Breast epithelium (tissue), 4 donors: ENCODE results near the gene UGT1A9. TPM values are rescaled to one million over a fixed set of nuclear protein-coding genes. Genes with fewer than 3 reads are reported as not detected.
"Not testable (repeated sequence)": the region's sequence is repeated elsewhere in the genome, so short reads cannot be mapped to it uniquely, and the experiment has no call there.

Experiments used
- DNase-seq, 2 donors: peaks; one replicate each; pipeline ENCODE4 v3.0.0-alpha.2; 2019; ENCODE audit warnings: low spot score in 2 of 2
- H3K27ac ChIP-seq, 2 donors: fragments of 200-600 bp; sonication (generic) in 1 of 2; one replicate each; pipeline ENCODE4 v1.5.1; 2016 to 2019; ENCODE audit warnings: mild to moderate bottlenecking in 1 of 2
- H3K27me3 ChIP-seq, 2 donors: fragments of 200-600 bp; sonication (generic) in 1 of 2; one replicate each; pipeline versions ENCODE4 v1.5.1 to v1.6.0; 2017 to 2019; ENCODE audit warnings: control low read depth in 1 of 2, mild to moderate bottlenecking in 1 of 2
- H3K36me3 ChIP-seq: fragments of 200-600 bp; one replicate; pipeline ENCODE4 v1.5.1; 2019
- H3K4me1 ChIP-seq, 2 donors: fragments of 200-600 bp; sonication (generic); one replicate each; pipeline ENCODE4 v1.5.1; 2016 to 2019; ENCODE audit warnings: control low read depth in 1 of 2
- H3K4me3 ChIP-seq, 3 donors: fragments of 200-600 bp; sonication (generic); 1 replicate in 2 of 3; 2 replicates in 1 of 3; pipeline ENCODE4 v1.5.1; 2016 to 2019; ENCODE audit warnings: mild to moderate bottlenecking in 3 of 3, moderate library complexity in 2 of 3
- H3K9me3 ChIP-seq, 2 donors: fragments of 200-600 bp; sonication (generic) in 1 of 2; one replicate each; pipeline ENCODE4 v1.5.1; 2016 to 2019; ENCODE audit warnings: control low read depth in 1 of 2
- POLR2A ChIP-seq: fragments of 450-650 bp; IDR thresholded peaks from one replicate; pipeline ENCODE4 v1.6.1; 2016; ENCODE audit warnings: antibody characterized with exemption, mild to moderate bottlenecking, moderate library complexity
- POLR2AphosphoS5 ChIP-seq, 3 donors: sonication (generic); formaldehyde crosslinking; IDR thresholded peaks; one replicate each; pipeline ENCODE4 v1.6.1; 2017; ENCODE audit warnings: antibody characterized with exemption in 3 of 3
- intact Hi-C: fragments of 100-400 bp; cut with DNase I; formaldehyde crosslinking; loops from one replicate; pipeline ENCODE4 v1.15.1; 2023; ENCODE audit warnings: low total_unique reads
- total RNA-seq, 3 donors: library from RNA; depleted of rRNA; stranded (reverse); fragments of >200 nt; gene quantifications; one replicate each; pipeline ENCODE4 v1.1.0, GENCODE V29; 2016
- TF ChIP-seq, protein P1 (sequence below), 3 donors: fragments of 450-650 bp; IDR thresholded peaks; one replicate each; pipeline ENCODE4 v1.5.1; 2016 to 2017; ENCODE audit warnings: antibody characterized with exemption in 3 of 3, mild to moderate bottlenecking in 3 of 3, moderate library complexity in 3 of 3

The UGT1A9 gene
- total RNA-seq, 3 donors from 2014 or later: not detected

DNA sequence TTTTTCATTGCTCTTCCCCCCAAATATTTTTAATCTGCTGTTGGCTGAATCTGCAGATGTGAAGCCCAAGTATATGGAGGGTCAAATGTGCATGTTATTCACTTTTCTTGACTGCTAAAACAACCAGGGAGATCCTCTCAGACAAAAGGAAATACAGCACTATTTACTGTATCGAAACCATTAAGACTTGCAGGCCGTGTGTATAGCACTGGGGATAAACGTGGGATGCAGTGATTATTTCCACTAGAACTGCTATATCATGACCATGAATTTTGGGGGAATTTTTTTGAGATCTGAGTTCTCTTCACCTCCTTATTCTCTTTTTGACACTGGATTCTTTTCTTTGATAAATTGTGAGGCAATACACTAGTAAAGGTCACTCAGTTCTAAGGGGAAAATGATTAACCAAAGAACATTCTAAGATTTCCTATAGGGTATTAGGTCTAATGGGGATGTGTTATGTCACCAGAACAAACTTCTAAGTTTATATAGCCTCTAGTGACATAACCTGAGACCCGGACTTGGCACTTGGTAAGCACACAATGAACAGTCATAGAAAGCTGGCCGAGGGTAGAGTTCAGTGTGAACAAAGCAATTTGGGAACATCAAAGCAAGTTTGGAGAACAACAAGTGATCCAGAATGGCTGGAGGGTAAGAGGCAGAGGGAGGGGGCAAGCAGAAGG is 73.5 kb downstream of the UGT1A9 start:
- Histone ChIP-seq H3K9me3 (peaks cover 0 to 2% of the 10 kb centered on the region in 2 donors), H3K27me3 (no peaks in the 10 kb centered on the region), H3K27ac (no peak overlapping the region), H3K4me3 (no peak overlapping the region), H3K4me1 (no peaks in the 10 kb centered on the region), H3K36me3 (no peaks in the 10 kb centered on the region)
- no peak for DNase-seq
- intact Hi-C loops: no loop called here
- TF ChIP-seq, protein P1, sequence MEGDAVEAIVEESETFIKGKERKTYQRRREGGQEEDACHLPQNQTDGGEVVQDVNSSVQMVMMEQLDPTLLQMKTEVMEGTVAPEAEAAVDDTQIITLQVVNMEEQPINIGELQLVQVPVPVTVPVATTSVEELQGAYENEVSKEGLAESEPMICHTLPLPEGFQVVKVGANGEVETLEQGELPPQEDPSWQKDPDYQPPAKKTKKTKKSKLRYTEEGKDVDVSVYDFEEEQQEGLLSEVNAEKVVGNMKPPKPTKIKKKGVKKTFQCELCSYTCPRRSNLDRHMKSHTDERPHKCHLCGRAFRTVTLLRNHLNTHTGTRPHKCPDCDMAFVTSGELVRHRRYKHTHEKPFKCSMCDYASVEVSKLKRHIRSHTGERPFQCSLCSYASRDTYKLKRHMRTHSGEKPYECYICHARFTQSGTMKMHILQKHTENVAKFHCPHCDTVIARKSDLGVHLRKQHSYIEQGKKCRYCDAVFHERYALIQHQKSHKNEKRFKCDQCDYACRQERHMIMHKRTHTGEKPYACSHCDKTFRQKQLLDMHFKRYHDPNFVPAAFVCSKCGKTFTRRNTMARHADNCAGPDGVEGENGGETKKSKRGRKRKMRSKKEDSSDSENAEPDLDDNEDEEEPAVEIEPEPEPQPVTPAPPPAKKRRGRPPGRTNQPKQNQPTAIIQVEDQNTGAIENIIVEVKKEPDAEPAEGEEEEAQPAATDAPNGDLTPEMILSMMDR (IDR thresholded peaks at IDR 0.05): no peak
- no peak for TF ChIP-seq POLR2A
- no peak for TF ChIP-seq POLR2AphosphoS5 (IDR thresholded peaks at IDR 0.05)

GRCh38 chr2:233745838-233746237 is 74.1 kb downstream of the UGT1A9 start:
- DNase-seq, intact Hi-C loops, H3K4me1 ChIP-seq, H3K9me3 ChIP-seq, H3K36me3 ChIP-seq, H3K27me3 ChIP-seq, H3K4me3 ChIP-seq, H3K27ac ChIP-seq: not testable (repeated sequence)

DNA sequence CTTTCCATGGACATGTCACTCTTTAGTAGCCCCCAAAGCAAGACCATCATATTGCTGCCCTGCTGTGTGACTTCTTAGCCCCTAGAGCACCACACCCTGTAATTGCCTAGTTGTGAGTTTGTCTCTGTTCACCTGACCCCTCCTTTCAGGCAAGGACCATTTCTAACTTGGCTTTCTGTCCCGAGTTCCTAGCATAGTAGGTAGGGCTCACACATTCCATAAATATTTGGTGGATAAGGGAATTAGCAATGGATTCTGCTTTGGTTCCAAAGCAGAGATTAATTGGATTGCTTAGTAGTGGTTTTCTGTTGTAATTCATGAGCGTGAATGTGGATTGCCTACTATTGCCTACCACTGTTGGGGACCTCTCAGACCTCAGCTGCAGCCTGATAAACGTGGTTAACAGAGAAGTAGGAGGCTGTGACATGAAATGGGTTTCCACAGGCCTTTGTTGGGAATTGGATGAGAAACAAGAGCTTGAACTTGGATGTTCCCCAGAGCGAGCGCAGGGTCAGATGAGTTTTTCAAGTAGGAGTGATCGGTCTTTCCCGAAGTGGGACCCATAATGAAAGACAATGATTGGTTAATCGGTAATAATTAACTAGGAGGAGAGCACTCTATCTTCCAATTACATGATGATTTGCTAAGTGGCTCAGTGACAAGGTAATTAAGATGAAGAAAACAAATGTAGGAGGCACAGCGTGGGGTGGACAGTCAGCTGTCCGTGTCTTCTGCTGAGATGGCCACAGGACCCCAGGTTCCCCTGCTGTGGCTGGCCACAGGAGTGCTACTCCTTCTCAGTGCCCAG is 75.0 kb downstream of the UGT1A9 start:
- H3K9me3 ChIP-seq: peaks cover 9 to 17% of the 10 kb centered on the region in 2 donors
- no peaks in the 10 kb centered on the region for H3K4me1 ChIP-seq
- no peak overlapping the region for H3K4me3 ChIP-seq
- TF ChIP-seq POLR2AphosphoS5 (IDR thresholded peaks at IDR 0.05): no peak
- TF ChIP-seq POLR2A: no peak
- TF ChIP-seq, protein P1 (IDR thresholded peaks at IDR 0.05): no peak
- no peaks in the 10 kb centered on the region for H3K36me3 ChIP-seq
- DNase-seq: no peak
- no peak overlapping the region for H3K27ac ChIP-seq
- no peaks in the 10 kb centered on the region for H3K27me3 ChIP-seq
- intact Hi-C loops: no loop called here

DNA sequence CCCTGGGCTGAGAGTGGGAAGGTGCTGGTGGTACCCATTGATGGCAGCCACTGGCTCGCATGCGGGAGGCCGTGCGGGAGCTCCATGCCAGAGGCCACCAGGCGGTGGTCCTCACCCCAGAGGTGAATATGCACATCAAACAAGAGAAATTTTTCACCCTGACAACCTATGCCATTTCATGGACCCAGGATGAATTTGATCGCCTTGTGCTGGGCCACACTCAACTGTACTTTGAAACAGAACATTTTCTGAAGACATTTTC is 75.5 kb downstream of the UGT1A9 start:
- H3K4me3 ChIP-seq: no peak overlapping the region
- H3K27ac ChIP-seq: no peak overlapping the region
- no peaks in the 10 kb centered on the region for H3K36me3 ChIP-seq
- no peak for DNase-seq
- H3K9me3 ChIP-seq: peaks cover 9 to 17% of the 10 kb centered on the region in 2 donors
- H3K4me1 ChIP-seq: no peaks in the 10 kb centered on the region
- TF ChIP-seq POLR2AphosphoS5 (IDR thresholded peaks at IDR 0.05): no peak
- TF ChIP-seq, protein P1 (IDR thresholded peaks at IDR 0.05): no peak
- no peak for TF ChIP-seq POLR2A
- no peaks in the 10 kb centered on the region for H3K27me3 ChIP-seq
- intact Hi-C loops: no loop called here

DNA sequence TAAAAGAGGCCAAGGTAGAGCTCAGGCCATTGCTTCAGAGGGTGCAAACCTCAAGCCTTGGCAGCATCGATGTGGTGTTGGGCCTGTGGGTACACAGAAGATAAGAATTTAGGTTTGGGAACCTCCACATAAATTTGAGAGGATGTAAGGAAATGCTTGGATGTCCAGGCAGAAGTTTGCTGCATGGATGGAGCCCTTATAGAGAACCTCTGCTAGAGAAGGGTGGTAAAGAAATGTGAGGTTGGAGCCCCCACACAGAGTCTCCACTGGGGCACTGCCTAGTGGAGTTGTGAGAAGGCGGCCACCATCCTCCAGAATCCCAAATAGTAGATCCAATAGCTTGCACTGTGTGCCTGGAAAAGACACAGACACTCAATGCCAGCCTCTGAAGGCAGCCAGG is 79.0 kb downstream of the UGT1A9 start:
- intact Hi-C loops, H3K27ac ChIP-seq, H3K36me3 ChIP-seq, DNase-seq, H3K4me3 ChIP-seq, H3K4me1 ChIP-seq, H3K27me3 ChIP-seq: not testable (repeated sequence)
- peaks cover 9 to 17% of the 10 kb centered on the region in 2 donors for H3K9me3 ChIP-seq

DNA sequence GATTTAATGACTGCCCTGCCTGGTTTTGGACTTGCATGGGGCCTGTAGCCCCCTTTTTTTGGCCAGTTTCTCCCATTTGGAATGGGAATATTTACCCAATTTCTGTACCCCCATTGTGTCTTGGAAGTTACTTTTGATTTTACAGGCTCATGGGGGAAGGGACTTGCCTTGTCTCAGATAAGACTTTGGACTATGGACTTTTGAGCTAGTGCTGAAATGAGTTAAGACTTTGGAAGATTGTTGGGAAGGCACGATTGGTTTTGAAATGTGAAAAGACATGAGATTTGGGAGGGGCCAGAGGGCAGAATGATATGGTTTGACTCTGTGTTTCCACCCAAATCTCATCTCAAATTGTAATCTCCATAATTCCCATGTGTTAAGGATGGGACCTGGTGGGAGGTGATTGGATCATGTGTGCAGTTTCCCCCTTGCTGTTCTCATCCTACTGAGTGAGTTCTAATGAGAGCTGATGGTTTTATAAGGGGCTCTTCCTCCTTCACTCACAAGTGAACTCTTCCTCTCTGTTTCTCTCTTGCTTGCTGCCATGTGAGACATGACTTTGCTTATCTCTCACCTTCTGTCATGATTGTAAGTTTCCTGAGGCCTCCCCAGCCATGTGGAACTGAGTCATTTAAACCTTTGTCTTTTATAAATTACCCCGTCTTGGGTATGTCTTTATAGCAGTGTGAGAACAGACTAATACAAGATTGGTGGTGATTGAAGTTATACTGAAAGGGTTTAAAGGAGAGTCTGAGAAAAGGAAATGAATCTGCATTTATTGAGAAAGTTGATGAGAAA is 79.7 kb downstream of the UGT1A9 start:
- H3K9me3 ChIP-seq: peaks cover 9 to 17% of the 10 kb centered on the region in 2 donors
- H3K27ac ChIP-seq, H3K4me1 ChIP-seq, H3K27me3 ChIP-seq, intact Hi-C loops, H3K4me3 ChIP-seq, H3K36me3 ChIP-seq, DNase-seq: not testable (repeated sequence)
